HG03457 (cell line): ENCODE measurements around the gene C16orf54.
"Not testable (repeated sequence)": the region's sequence is repeated elsewhere in the genome, so short reads cannot be mapped to it uniquely, and the experiment has no call there.

Source experiments
- ATAC-seq: cut with Tn5 transposase; IDR thresholded peaks from one replicate; pipeline ENCODE4 v1.9.1; 2021; ENCODE audit warnings: moderate number of reproducible peaks; ENCODE audit not compliant: unreplicated experiment

The C16orf54 gene

DNA sequence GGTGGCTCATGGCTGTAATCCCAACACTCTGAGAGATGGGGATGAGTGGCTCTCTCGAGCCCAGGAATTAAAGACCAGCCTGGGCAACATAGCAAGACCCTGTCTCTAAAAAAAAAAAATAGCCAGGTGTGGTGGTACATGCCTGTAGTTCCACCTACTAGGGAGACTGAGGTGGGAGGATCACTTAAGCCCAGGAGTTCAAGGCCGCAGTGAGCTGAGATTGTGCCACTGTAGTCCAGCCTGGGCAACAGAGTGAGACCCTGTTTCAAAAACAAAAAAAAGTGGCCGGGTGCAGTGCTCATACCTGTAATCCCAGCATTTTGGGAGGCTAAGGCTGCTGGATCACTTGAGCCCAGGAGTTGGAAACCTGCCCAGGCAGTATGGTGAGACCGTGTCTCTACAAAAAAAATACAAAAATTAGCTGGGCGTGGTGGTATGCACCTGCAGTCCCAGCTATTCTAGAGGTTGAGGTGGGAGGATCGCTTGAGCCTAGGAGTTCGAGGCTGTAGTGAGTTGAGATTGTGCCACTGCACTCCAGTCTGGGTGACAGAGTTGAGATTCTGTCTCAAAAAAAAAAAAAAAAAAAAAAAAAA is 3.0 kb downstream of the C16orf54 start:
- no peak for ATAC-seq

DNA sequence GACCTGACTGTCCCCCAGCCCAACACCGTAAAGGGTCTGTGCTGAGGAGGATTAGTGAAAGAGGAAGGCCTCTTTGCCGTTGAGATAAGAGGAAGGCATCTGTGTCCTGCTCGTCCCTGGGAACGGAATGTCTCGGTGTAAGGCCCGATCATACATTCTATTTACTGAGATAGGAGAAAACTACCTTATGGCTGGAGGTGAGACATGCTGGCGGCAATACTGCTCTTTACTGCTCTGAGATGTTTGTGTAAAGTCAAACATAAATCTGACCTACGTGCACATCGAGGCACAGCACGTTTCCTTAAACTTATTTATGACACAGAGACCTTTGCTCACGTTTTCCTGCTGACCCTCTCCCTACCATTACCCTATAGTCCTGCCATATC is 5.2 kb downstream of the C16orf54 start:
- not testable (repeated sequence) for ATAC-seq

DNA sequence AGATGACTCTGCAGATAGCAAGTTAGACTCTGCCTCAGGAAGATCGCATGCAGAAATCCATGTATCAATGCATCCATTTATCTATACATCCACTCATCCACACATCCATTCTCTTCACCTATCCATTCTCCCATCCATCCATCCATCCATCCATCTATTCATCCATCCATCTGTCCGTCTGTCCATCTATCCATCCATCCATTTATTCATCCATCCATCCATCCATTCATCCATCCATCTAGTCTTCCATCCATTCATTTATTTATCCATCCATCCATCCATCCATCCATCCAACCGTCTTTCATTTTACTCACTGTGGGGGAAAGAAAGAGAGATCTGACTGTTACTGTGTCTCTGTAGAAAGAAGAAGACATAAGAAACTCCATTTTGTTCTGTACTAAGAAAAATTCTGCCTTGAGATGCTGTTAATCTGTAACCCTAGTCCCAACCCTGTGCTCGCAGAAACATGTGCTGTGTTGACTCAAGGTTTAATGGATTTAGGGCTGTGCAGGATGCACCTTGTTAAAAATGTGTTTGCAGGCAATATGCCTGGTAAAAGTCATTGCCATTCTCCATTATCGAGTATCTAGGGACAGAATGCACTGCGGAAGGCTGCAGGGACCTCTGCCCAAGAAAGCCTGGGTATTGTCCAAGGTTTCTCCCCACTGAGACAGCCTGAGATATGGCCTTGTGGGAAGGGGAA is 5.7 kb downstream of the C16orf54 start:
- not testable (repeated sequence) for ATAC-seq

DNA sequence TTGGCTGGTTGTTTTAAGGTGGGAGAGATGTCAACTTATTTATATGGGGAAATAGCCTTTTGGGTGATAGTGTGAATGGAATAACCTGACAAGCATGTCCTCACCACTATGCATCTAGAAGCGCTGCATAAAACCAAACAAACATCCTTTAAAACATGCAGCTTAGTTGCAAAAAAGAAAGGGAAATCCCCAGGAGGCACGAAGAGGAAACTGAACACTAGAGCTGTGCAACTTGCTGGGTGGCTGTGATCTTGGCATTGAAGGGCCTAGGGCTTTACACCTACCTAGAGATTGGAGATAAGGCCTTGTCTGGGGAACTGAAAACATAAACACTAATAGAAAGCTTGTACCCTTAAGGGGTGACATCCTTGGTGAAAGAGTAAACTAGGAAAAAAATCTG is 7.3 kb downstream of the C16orf54 start:
- ATAC-seq = no peak

DNA sequence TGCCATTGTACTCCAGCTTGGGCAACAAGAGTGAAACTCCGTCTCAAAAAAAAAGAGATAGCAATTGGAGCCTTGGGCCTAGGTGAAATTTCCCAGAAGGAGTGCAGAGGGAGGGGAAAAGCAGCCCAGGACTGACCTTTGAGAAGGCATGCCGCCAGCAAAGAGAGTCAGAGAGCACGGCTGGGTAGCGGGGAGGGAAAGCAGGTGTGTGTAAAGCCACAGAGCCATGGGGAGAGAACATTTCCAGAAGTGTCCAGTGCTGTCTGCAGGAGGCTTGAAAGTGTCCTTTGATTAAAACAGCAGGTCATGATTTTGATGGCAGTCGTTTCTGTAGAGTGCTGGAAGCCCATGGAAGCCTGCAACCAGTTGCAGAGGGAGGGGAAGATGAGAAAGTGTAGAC is 8.1 kb downstream of the C16orf54 start:
- ATAC-seq = no peak

DNA sequence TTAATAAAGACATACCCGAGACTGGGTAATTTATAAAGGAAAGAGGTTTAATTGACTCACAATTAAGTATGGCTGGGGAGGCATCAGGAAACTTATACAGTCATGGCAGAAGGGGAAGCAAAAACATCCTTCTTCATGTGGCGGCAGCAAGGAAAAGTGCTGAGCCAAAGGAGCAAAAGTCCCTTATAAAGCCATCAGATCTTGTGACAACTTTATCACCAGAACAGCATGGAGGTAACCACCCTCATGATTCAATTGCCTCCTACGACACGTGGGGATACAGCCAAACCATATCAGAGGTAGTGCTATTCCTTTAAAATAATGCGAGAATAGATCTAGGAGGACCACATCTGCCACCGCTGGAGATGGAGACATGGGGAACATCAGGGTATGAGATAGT is 9.0 kb downstream of the C16orf54 start:
- no peak for ATAC-seq

DNA sequence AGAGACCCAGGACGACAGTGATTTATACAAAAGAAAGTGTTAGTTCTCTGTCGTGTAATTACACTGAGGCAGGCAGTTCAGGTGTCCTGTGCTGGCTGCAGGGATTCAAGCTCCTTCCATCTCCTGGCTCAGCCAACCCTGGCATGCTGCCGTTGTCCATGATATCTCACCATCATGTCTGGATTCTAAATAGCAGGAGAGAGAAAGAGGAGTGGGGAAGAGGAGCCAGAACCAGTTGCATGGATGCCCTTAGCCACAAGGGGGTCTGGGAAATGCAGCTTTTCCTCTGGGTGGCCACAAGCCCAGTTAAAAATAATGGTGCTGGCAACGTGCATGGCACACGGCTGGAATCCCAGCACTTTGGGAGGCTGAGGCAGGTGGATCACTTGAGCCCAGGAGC is 9.7 kb downstream of the C16orf54 start:
- ATAC-seq = no peak

DNA sequence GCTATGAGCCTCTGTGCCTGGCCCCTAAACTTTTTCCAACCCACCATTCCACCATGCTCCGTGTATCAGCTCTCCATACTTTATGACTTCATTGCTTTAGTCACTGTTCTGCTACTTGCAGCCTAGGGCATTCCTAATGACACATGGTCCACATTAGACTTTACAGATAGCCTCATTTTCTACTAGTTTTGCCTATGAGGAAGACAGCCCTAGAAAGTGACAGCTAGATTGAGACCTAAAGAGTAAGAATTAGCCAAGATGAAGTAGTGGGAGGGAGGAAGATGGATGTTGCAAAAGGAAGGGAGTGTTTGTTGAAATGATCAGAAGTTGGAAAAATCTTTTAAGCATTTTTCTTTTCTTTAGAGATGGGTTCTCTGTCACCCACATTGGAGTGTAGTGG is 11.0 kb downstream of the C16orf54 start:
- no peak for ATAC-seq

DNA sequence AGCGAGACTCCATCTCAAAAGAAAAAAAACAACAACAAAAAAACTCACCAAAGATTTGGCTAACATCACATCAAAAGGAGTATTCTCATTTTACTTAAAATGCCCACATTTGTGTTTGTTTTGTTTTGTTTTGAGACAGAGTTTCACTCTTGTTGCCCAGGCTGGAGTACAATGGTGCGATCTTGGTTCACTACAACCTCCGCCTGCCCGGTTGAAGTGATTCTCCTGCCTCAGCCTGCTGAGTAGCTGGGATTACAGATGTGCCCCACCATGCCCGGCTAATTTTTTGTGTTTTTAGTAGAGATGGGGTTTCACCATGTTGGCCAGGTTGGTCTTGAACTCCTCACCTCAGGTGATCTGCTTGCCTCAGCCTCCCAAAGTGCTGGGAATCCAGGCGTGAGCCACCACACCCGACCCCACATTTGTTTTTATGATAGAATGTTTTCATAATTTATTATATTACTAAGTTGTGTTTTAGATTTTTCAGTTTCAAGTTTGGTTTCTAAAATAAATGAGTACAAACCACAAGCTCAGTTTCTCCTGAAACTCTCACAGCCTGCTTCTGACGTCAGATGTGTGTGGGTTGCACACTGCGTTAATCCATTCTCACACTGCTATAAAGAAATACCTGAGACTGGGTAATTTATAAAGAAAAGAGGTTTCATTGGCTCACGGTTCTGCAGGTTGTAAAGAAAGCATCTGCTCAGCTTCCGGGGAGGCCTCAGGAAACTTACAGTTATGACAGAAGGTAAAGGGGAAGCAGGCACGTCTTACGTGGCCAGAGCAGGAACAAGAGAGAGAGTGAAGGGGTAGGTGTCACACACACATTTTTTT is 13.8 kb downstream of the C16orf54 start:
- not testable (repeated sequence) for ATAC-seq

DNA sequence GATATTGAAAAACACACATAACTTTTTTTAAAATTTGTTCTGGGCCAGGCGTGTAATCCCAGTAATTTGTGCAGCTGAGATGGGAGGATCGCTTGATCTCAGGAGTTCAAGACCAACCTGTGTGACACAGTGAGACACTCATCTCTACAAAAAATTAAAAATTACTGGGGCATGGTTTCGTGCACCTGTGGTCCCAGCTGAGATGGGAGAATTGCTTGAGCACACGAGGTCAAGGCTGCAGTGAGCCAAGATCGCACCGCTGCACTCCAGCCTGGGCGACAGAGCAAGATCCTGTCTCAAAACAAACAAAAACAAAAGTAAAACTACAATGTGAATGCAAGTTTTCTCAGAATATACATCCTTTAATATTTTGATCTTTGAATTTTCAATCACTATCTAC is 15.1 kb downstream of the C16orf54 start:
- ATAC-seq = no peak

DNA sequence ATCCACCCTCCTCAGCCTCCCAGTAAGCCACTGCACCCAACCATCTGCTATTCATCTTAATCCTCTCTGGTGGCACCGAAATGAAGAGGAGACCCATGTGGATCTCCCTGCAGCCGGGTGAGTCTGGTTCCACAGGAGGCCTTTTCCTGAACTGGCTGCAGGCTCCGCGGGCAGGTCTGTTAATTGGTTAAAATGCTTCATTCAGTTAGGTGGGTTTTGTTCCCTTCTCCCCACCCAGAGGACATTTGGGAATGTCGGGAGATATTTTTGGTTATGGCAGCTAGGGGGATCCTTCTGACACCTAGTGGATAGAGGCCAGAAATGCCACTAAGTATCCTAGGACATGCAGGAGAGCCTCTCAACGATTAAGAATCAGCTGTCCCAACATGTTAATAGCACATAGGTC is 16.7 kb downstream of the C16orf54 start:
- ATAC-seq = no peak

DNA sequence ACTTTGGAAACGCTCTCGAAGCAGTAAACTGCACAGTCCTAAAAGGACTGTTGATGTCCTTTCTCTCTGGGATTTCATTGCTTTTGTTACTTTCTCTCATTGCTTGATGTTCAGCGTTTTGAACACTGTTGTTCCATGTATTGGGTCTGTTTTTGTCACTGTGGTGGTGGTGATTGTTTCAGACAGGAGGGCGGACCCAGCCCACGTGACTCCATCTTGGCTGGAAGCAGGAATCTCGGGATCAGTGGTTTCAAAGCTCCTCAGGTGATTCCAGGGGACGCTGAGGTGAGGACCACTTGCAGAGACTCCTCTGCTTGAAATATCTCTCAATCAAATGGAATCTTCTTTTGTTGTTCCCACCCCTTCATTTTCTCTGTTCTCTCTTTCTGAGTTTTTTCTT is 18.3 kb downstream of the C16orf54 start:
- no peak for ATAC-seq

DNA sequence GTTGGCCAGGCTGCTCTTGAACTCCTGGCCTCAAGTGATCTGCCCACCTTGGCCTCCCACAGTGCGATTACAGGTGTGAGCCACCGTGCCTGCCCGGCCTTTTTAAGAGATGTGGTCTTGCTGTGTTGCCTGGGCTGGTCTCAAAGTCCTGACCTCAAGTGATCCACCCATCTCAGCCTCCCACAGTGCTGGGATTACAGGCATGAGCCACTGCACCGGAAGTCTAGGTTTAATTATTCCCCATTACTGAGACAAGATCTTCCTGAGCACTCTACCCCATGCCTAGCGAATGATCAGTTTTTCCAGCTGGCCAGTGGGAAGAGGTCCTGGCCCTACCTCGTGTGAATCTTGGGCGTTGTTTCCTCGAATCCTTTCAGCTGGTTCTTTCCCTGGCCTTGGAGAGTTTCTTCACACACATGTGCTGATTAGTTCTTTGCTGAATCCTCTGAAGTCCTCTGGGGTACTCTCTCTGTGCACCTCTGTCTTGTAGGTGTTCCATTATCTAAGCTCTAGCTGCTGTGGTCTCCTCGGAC is 18.9 kb downstream of the C16orf54 start:
- no peak for ATAC-seq

DNA sequence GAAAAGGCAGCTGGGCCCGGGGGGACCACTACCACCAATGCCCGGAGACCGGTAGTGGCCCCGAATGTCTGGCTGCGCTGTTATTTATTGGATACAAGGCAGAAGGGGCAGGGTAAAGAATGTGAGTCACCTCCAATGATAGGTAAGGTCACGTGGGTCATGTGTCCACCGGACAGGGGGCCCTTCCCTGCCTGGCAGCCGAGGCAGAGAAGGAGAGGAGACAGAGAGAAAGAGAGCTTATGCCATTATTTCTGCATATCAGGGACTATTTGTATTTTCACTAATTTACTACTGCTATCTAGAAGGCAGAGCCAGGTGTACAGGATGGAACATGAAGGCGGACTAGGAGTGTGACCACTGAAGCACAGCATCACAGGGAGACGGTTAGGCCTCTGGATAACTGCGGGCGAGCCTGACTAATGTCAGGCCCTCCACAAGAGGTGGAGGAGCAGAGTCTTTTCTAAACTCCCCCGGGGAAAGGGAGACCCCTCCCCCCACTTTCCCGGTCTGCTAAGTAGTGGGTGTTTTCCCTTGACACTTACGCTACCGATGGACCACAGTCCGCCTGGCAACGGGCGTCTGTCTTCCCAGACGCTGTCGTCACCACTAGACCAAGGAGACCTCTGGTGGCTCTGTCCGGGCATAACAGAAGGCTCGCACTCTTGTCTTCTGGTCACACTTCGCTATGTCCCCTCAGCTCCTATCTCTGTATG is 24.5 kb downstream of the C16orf54 start:
- not testable (repeated sequence) for ATAC-seq

DNA sequence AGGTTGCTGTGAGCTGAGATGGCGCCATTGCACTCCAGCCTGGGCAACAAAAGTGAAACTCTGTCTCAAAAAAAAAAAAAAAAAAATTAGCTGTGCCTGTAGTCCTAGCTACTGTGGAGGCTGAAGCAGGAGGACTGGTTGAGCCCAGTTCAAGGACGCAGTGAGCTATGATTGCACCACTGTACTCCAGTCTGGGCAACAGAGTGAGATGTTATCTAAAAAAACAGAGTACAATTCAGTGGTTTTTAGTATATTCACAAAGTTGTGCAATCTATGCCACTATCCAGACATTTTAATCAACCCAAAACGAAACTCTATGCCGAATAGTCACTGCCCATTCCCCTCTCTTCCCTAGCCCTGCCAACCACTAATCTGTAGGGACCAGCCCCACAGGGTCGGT is 25.1 kb downstream of the C16orf54 start:
- ATAC-seq = no peak

DNA sequence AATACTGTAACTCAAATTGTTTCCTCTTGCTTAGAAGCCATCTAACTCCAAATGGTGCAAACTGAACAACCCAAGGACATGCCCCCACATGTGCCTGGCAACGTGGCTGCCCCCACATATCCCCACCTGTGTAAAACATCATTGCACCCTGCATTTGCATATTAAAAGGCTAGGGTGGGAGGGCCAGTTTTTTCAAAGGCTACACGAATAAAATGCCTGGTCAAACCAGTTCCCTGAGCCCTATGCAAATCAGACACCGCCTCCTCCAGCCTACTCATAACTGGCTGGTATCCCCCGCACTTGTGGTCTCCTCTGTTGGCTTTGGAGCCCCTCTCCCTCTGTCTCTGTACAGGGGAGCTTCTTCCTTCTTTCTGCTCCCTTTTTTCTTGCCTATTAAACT is 26.7 kb downstream of the C16orf54 start:
- no peak for ATAC-seq

DNA sequence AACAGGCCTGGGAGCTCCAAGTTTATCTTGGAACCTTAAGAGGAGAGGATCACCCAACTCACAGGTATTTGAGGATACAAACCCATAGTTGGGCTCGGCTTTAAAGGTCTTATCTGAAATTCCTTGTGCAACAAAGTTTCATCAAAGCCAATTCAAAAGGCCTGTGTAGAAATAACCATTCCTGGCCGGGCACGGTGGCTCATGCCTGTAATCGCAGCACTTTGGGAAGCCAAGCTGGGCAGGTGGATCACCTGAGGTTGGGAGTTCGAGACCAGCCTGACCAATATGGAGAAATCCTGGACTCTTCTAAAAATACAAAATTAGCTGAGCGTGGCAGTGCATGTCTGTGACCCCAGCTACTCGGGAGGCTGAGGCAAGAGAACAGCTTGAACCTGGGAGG is 28.7 kb downstream of the C16orf54 start:
- ATAC-seq = no peak

DNA sequence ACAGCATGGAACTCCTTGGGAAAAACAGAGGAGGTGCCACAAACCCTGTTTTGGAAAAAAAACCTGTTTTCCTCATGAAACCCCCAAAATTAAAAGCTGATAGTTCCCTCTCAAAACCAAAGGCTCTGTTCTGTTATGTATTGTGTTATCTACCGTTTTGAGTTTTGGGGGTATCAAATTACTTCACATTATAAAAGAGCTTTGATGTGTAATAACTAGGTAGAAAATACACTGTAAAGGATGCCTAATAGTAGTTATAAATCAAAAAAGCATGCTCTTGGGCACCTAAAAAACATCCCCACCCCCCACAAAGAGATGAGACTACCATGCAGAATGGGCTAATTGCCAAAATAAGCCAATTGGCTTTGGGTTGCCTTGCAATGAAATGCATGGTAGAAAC is 30.8 kb downstream of the C16orf54 start:
- no peak for ATAC-seq

DNA sequence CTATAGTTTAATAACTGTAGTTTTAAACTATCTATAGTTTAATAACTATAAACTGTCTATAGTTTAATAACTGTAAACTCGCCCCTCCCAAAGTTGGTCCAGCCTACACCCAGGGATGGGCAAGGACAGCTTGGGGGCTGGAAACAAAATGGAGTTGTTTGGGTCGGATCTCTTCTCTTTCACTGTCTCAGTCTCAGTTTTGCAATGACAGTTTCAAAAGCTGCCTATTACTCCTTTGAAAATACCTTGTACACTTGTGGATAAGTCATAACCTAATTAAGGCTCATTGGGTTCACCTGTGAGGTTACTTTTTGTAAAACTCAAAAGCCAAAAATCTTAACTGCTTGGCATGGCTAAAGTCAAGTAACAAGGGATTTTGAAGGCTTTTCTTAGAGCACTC is 31.4 kb downstream of the C16orf54 start:
- ATAC-seq = no peak

DNA sequence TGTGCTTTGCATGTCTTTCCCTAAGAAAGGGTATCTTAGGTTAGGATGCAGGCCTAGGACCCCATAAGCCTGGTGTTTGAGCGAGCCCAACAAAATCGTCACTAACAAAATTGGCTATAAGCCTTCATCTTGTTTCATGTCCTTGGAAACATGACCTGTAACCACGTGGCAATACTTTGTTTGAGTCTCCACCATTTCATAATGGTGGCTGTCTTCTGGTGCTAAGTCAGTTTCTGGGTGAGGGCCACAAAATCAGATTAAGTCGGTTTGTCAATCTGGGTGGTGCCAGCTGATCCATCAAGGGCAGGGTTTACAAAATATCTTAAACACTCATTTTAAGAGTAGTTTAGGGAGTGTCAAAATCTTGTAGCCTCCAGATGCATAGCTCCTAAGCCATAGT is 33.0 kb downstream of the C16orf54 start:
- no peak for ATAC-seq
